GM18511 (cell line): ENCODE results near the gene COQ3.

Source experiments
- ATAC-seq: cut with Tn5 transposase; IDR thresholded peaks from one replicate; pipeline ENCODE4 v1.9.1; 2021; ENCODE audit warnings: mild to moderate bottlenecking, moderate library complexity; ENCODE audit not compliant: unreplicated experiment

The COQ3 gene

GRCh38 chr6:99334526-99335127 is 59.4 kb downstream of the COQ3 start:
- ATAC-seq, result peak; percentile 34

- peak; percentile 95 for ATAC-seq
Measured at GRCh38 chr6:99333068-99333467, 60.9 kb downstream of the COQ3 start.

DNA sequence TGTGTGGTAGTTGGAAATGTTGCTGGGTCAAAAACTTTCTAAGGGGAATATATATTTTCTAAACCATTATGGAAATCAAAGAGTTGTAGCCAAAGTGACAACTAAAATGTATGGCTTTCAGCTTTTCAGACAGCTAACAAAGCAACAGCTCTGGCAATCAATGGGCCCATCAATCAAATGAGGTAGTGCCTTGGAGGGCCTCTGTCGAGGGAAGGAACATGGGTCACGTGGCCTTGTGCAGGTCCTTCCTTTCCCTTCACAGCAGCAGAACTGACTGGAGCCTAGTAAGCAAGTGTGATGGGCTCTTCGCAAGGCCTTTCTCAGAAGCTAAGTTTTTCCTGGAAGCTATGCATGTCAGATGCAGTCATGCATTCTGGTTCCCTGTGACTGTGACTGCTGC is 62.5 kb downstream of the COQ3 start:
- no peak for ATAC-seq

GRCh38 chr6:99330159-99330558 is 63.8 kb downstream of the COQ3 start:
- peak; percentile 68 for ATAC-seq

DNA sequence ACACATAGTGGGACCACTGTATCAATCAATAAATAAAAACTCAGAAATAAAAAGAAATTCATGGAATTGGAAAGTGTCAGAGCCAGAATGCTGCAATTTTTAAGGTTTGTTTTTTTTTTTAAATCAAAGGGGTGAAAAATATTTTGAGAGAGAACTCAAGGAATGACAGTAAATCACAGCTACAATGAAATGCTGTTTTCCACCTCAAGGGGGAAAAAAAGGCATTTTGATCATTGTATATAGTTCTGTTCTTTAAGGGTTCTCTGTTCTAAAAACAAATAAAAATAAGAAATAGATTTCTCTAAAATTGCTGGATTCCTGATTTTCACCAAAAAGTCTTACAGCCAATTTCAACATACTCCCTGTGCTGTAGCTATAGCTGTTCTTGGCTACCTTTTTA is 69.0 kb downstream of the COQ3 start:
- no peak for ATAC-seq
